Hair follicle dermal papilla cell (primary cell): Measurements from ENCODE around the gene PCSK1. TPM values are rescaled to one million over a fixed set of nuclear protein-coding genes. Genes with fewer than 3 reads are reported as not detected.

Experiments used
- total RNA-seq: library from RNA; depleted of rRNA; stranded (reverse); fragments of >200 nt; gene quantifications from 2 replicates; pipeline ENCODE4 v1.2.3, GENCODE V29; 2012

Gene PCSK1
- total RNA-seq: 0.16 and 0.36 TPM in 2 replicates

DNA sequence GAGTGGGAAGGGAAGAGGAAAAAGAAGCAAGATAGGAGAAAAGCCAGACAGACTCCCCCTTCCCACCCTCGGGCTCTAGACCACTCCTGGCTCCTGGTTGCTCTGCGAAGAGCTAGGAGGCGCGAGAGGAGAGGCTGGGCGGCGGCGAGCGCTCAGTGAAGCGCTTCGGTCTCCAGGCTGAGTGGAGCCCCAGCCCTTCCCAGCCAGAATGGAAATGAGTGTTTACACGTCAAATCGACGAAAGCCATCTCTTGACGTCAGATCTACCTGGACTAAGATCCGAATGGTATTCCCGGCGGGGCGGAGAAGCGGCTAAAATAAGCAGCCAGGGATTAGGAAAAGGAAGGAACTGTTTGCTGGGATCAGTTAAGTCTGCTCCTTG lies at the start of gene PCSK1:
Gene PCSK1 (minus strand): TSS at position 183 of the 382 bp plus-strand sequence. CDS start 206 bp downstream, outside the sequence.

Other genes with a start within 250 kb of the PCSK1 start
- gene CAST, start 229.1 kb upstream of the PCSK1 start, total RNA-seq: 180 and 219 TPM in 2 replicates